Adipocyte (in vitro differentiated cells): ENCODE results near the gene PRKCB.

Source experiments
- DNase-seq: peaks from one replicate; pipeline ENCODE4 v3.0.0-alpha.2; 2015; ENCODE audit warnings: low read depth
- H3K27me3 ChIP-seq: replicated peaks from 2 replicates; pipeline ENCODE4 v1.7.0; 2013; ENCODE audit warnings: mild to moderate bottlenecking, low read length, moderate library complexity; ENCODE audit not compliant: control insufficient read depth, insufficient read depth
- H3K36me3 ChIP-seq: 2 replicates; pipeline ENCODE4 v1.7.0; 2013; ENCODE audit warnings: low read length, mild to moderate bottlenecking, moderate library complexity; ENCODE audit not compliant: control insufficient read depth, insufficient read depth, severe bottlenecking
- H3K4me1 ChIP-seq: 2 replicates; pipeline ENCODE4 v1.7.0; 2013; ENCODE audit warnings: mild to moderate bottlenecking, low read length, moderate library complexity; ENCODE audit not compliant: control insufficient read depth, insufficient read depth
- H3K4me3 ChIP-seq: 2 replicates; pipeline ENCODE4 v1.7.0; 2013; ENCODE audit warnings: mild to moderate bottlenecking, low read length, moderate library complexity
- H3K9ac ChIP-seq: 2 replicates; pipeline ENCODE4 v1.7.0; 2013; ENCODE audit warnings: mild to moderate bottlenecking, low read length, moderate library complexity
- H3K9me3 ChIP-seq: 2 replicates; pipeline ENCODE4 v1.7.0; 2013; ENCODE audit warnings: mild to moderate bottlenecking, low read length, moderate library complexity; ENCODE audit not compliant: control insufficient read depth

PRKCB gene

DNA sequence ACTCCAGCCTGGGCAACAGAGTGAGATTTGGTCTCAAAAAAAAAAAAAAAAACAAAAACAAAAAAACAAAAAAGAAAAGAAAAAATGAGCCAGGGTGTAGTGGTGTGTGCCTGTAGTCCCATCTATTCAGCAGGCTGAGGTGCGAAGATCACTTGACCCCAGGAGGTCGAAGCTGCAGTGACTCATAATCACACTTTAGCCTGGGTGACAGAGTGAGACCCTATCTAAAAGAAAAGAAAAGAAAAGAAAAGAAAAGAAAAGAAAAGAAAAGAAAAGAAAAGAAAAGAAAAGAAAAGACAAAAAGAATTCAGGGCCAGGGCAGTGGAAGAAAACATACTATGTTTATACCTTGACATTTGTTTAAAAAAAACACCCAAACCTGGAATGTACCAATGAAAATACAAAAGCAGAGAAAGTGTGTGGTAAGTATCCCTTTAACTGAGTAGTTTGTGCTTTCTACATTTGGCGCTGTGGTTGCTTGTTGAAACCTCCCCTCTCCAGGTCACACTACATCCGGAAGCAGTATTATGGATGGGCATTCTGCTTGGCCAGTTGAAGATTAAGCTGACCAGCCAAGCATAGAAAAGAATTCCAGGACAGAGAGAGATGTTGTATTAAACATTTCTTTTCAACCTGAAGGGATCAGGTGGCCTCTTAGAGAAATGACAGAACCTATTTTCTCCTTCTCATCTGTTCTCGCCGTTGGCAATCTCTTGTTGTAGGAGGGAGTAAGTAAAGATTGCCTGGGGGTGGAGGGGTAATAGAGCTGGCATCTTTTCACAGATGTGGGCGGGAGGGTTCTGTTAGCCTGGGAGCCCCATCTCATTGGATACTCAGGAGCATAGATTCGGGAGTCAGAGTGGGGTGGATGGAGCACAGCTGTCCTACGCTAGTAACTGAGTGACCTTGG lies 12.1 kb upstream of the PRKCB start:
- Histone ChIP-seq H3K36me3 (no peaks in the 10 kb centered on the region), H3K9ac (no peak overlapping the region), H3K27me3 (peaks cover 15% of the 10 kb centered on the region), H3K4me3 (no peak overlapping the region), H3K9me3 (peaks cover 8% of the 10 kb centered on the region), H3K4me1 (peaks cover 2% of the 10 kb centered on the region)
- DNase-seq: no peak

DNA sequence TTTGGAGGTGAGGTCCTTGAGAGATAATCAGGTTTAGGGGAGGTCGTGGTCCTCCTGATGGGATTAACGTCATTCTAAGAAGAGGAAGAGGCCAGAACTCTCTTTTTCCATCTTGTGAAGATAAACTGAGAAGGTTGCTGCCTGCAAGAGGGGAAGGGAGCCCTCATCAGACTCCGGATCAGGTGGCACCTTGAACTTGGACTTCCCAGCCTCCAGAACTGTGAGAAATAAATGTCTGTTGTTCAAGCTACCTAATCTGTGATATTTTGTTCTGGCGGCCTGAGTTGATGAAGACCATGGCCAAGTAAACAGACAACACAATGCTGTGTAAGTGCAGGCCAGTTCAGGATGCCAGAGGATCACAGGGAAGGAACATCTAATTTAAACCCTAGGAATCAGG lies 10.9 kb upstream of the PRKCB start:
- H3K36me3 ChIP-seq: no peaks in the 10 kb centered on the region
- no peak for DNase-seq
- H3K9ac ChIP-seq: no peak overlapping the region
- H3K4me1 ChIP-seq: peaks cover 2% of the 10 kb centered on the region
- H3K9me3 ChIP-seq: peaks cover 19% of the 10 kb centered on the region
- no peak overlapping the region for H3K4me3 ChIP-seq
- H3K27me3 ChIP-seq: peaks cover 13% of the 10 kb centered on the region

- Histone ChIP-seq H3K27me3 (peaks cover 13% of the 10 kb centered on the region), H3K4me3 (no peak overlapping the region), H3K9ac (no peak overlapping the region), H3K4me1 (peaks cover 2% of the 10 kb centered on the region), H3K9me3 (peaks cover 27% of the 10 kb centered on the region), H3K36me3 (no peaks in the 10 kb centered on the region)
- no peak for DNase-seq
These were observed 9.2 kb upstream of the PRKCB start for GRCh38 chr16:23826528-23827045.

DNA sequence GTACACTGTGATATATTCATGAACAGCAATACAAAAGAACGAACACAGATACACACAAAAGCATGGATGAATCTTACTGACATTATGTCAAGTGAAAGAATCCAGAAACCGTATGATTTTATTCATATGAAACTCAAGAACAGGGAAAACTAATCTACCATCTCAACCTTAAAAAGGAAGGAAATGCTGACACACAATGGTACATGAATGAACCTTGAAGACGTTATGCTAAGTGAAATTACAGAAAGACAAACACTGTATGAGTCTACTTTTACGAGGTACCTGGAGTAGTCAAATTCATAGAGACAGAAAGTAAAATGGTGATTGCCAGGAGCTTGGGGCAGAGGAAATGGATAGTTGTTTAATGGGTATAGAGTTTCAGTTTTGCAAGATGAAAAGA lies 8.7 kb upstream of the PRKCB start:
- no peak for DNase-seq
- H3K4me3 ChIP-seq: no peak overlapping the region
- H3K9ac ChIP-seq: no peak overlapping the region
- peaks cover 27% of the 10 kb centered on the region for H3K9me3 ChIP-seq
- no peaks in the 10 kb centered on the region for H3K36me3 ChIP-seq
- no peaks in the 10 kb centered on the region for H3K4me1 ChIP-seq
- H3K27me3 ChIP-seq: peaks cover 13% of the 10 kb centered on the region

GRCh38 chr16:23829454-23829853 lies 6.3 kb upstream of the PRKCB start:
- Histone ChIP-seq H3K4me1 (no peaks in the 10 kb centered on the region), H3K9ac (no peak overlapping the region), H3K36me3 (no peaks in the 10 kb centered on the region), H3K4me3 (no peak overlapping the region), H3K9me3 (peaks cover 27% of the 10 kb centered on the region), H3K27me3 (peaks cover 15% of the 10 kb centered on the region)
- no peak for DNase-seq

- H3K4me1 ChIP-seq: no peaks in the 10 kb centered on the region
- H3K36me3 ChIP-seq: no peaks in the 10 kb centered on the region
- no peak overlapping the region for H3K4me3 ChIP-seq
- H3K27me3 ChIP-seq: peaks cover 16% of the 10 kb centered on the region
- H3K9ac ChIP-seq: no peak overlapping the region
- DNase-seq: no peak
- H3K9me3 ChIP-seq: peaks cover 24% of the 10 kb centered on the region
These were observed 5.5 kb upstream of the PRKCB start for GRCh38 chr16:23830276-23830675.

GRCh38 chr16:23832882-23833281 lies 2.9 kb upstream of the PRKCB start:
- Histone ChIP-seq H3K27me3 (peaks cover 19% of the 10 kb centered on the region), H3K4me1 (no peaks in the 10 kb centered on the region), H3K36me3 (no peaks in the 10 kb centered on the region), H3K9me3 (peaks cover 23% of the 10 kb centered on the region), H3K4me3 (no peak overlapping the region), H3K9ac (no peak overlapping the region)
- DNase-seq: no peak

GRCh38 chr16:23833504-23833903 lies 2.3 kb upstream of the PRKCB start:
- Histone ChIP-seq H3K36me3 (no peaks in the 10 kb centered on the region), H3K4me3 (no peak overlapping the region), H3K27me3 (peaks cover 25% of the 10 kb centered on the region), H3K4me1 (no peaks in the 10 kb centered on the region), H3K9ac (no peak overlapping the region), H3K9me3 (peaks cover 22% of the 10 kb centered on the region)
- DNase-seq: no peak

- Histone ChIP-seq H3K9me3 (peaks cover 15% of the 10 kb centered on the region), H3K4me3 (no peak overlapping the region), H3K27me3 (peaks cover 31% of the 10 kb centered on the region), H3K36me3 (no peaks in the 10 kb centered on the region), H3K9ac (no peak overlapping the region), H3K4me1 (no peaks in the 10 kb centered on the region)
- no peak for DNase-seq
These were observed 1.7 kb upstream of the PRKCB start for GRCh38 chr16:23833960-23834685.

- peaks cover 35% of the 10 kb centered on the region for H3K27me3 ChIP-seq
- no peaks in the 10 kb centered on the region for H3K4me1 ChIP-seq
- H3K9ac ChIP-seq: no peak overlapping the region
- DNase-seq: no peak
- no peak overlapping the region for H3K4me3 ChIP-seq
- no peaks in the 10 kb centered on the region for H3K36me3 ChIP-seq
- H3K9me3 ChIP-seq: no peaks in the 10 kb centered on the region
These were observed 258 bp downstream of the PRKCB start for GRCh38 chr16:23836078-23836403.

GRCh38 chr16:23836404-23837311 lies 875 bp downstream of the PRKCB start:
- no peak overlapping the region for H3K9ac ChIP-seq
- no peaks in the 10 kb centered on the region for H3K9me3 ChIP-seq
- no peak for DNase-seq
- peaks cover 35% of the 10 kb centered on the region for H3K27me3 ChIP-seq
- no peaks in the 10 kb centered on the region for H3K36me3 ChIP-seq
- H3K4me1 ChIP-seq: no peaks in the 10 kb centered on the region
- no peak overlapping the region for H3K4me3 ChIP-seq
